ENCODE data around the gene RPL18A. TPM values are rescaled to one million over a fixed set of nuclear protein-coding genes. Genes with fewer than 3 reads are reported as not detected.
A peak's percentile ranks its signal among the peaks of the same experiment; 100 is the strongest.

The RPL18A gene
- total RNA-seq, 1 experiment from 2014 or later, result 2,837 TPM

DNA sequence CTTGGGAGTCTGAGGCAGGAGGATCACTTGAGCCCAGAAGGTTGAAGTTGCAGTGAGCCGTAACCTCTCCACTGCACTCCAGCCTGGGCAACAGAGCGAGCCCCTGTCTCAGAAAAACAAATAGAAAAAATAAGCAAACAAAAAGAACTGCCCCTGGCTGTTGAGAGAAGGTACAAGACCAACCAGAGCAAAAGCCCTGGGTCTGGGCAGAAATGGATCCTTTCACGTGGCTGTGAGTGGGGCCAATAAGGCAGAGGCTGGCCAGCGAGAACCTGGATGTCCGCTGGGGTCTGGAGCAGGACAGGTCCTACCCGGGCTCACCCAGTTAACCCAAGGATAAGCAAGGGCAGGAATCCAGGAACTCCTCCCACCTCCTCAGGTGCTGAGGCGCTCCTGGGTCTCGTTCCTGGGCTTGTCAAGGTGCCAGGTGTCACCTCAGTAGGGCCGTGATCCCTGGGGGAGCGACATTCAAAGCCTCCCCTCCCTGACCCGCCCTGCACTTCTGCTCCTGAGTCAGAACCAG is 7.3 kb downstream of the RPL18A start:
- peaks cover 37% of the 10 kb centered on the region for H3K27me3 Mint-ChIP-seq (ENCODE audit: low read depth)

More for the DNA sequence above, 7.3 kb downstream of the RPL18A start:
- Histone ChIP-seq H3K27ac (ENCODE audit: insufficient read length, low read depth, low read length) (no peak overlapping the region), H3K27me3 (ENCODE audit: insufficient read depth, low read length) (no peaks in the 10 kb centered on the region; the same call in 1 of the 2 replicates), H3K23ac (ENCODE audit: insufficient read length, low read depth, low read length) (no peak overlapping the region), H2BK120ac (ENCODE audit: low read depth, low read length, poor library complexity, severe bottlenecking) (no peak overlapping the region), H3K23me2 (ENCODE audit: insufficient read length, low read depth, low read length, poor library complexity, severe bottlenecking) (no peaks in the 10 kb centered on the region), H2BK15ac (ENCODE audit: low read depth, low read length) (no peak overlapping the region), H2BK20ac (ENCODE audit: low read depth, low read length, poor library complexity, severe bottlenecking) (no peak overlapping the region), H4K8ac (replicated peaks; ENCODE audit: insufficient read length, low read depth, low read length) (no peak overlapping the region), H2AK5ac (ENCODE audit: insufficient read length, low read length) (no peak overlapping the region), H2BK12ac (ENCODE audit: insufficient read length, low read depth, low read length) (no peak overlapping the region), H3K79me2 (ENCODE audit: insufficient read depth, low read length) (no peaks in the 10 kb centered on the region), H3K4me1 (ENCODE audit: insufficient read depth, low read length) (no peaks in the 10 kb centered on the region; the same call in 1 of the 2 replicates), H3K56ac (ENCODE audit: insufficient read length, low read depth, low read length) (no peak overlapping the region), H3K9ac (ENCODE audit: extremely low read depth, insufficient read length, low read length) (no peak overlapping the region), H3K14ac (ENCODE audit: insufficient read depth, low read length) (no peak overlapping the region), H3T11ph (ENCODE audit: low read length) (no peak overlapping the region), H2BK5ac (ENCODE audit: insufficient read length, low read length) (no peak overlapping the region), H4K5ac (ENCODE audit: insufficient read length, low read depth, low read length) (no peak overlapping the region), H4K20me1 (ENCODE audit: control insufficient read depth, insufficient read depth, insufficient read length) (no peaks in the 10 kb centered on the region), H4K91ac (ENCODE audit: insufficient read length, low read depth, low read length) (no peak overlapping the region), H3K4ac (ENCODE audit: low read depth, low read length) (no peak overlapping the region), H3K9me3 (ENCODE audit: control insufficient read depth, low read depth, low read length) (no peaks in the 10 kb centered on the region), H3K79me1 (ENCODE audit: insufficient read depth, low read depth, low read length, poor library complexity, severe bottlenecking) (no peaks in the 10 kb centered on the region), H3K4me2 (ENCODE audit: insufficient read depth, insufficient read length, low read length) (no peak overlapping the region), H2AFZ (ENCODE audit: low read length) (no peak overlapping the region), H3K18ac (ENCODE audit: insufficient read length, low read depth, low read length) (no peak overlapping the region)
- H3K4me3 Mint-ChIP-seq, result no peak overlapping the region
- H3K27ac Mint-ChIP-seq, result no peak overlapping the region
- no peak for TF ChIP-seq CTCF (conservative IDR thresholded peaks at IDR 0.05)
- whole genome bisulfite sequencing (ENCODE audit: extremely low coverage, insufficient read length, low lambda C conversion rate), result no CpG with 5 or more reads among the region's 11 CpGs
- H3K9me3 Mint-ChIP-seq, result no peaks in the 10 kb centered on the region; a peak in 2 of 5 replicates
- H3K36me3 Mint-ChIP-seq (ENCODE audit: insufficient read depth in 1 of 3, low read depth in 3 of 3), result peaks cover 18 to 38% (median 26%) of the 10 kb centered on the region in 3 experiments
- H3K4me1 Mint-ChIP-seq, result peaks cover 12 to 29% of the 10 kb centered on the region in 2 experiments
- peak; percentile 45 for DNase-seq

All from H9 (cell line).